Glutamatergic neuron (in vitro differentiated cells): ENCODE results near the gene VAV2. TPM values are rescaled to one million over a fixed set of nuclear protein-coding genes. Genes with fewer than 3 reads are reported as not detected.

Experiments used
- DNase-seq: peaks from one replicate; pipeline ENCODE4 v3.0.0; 2022
- H3K27ac Mint-ChIP-seq: one replicate; pipeline ENCODE4 v1.8.0; 2020; ENCODE audit warnings: mild to moderate bottlenecking, mixed read lengths, inconsistent platforms; ENCODE audit not compliant: unreplicated experiment
- H3K27me3 Mint-ChIP-seq: one replicate; pipeline ENCODE4 v1.8.0; 2020; ENCODE audit warnings: mild to moderate bottlenecking, moderate library complexity, mixed read lengths, inconsistent platforms; ENCODE audit not compliant: unreplicated experiment
- H3K36me3 Mint-ChIP-seq: one replicate; pipeline ENCODE4 v1.8.0; 2020; ENCODE audit warnings: mild to moderate bottlenecking, mixed read lengths, inconsistent platforms; ENCODE audit not compliant: unreplicated experiment
- H3K4me1 Mint-ChIP-seq: one replicate; pipeline ENCODE4 v1.8.0; 2020; ENCODE audit warnings: mild to moderate bottlenecking, low read depth, mixed read lengths, inconsistent platforms; ENCODE audit not compliant: unreplicated experiment
- H3K4me3 Mint-ChIP-seq: one replicate; pipeline ENCODE4 v1.8.0; 2020; ENCODE audit warnings: mild to moderate bottlenecking, mixed read lengths, inconsistent platforms; ENCODE audit not compliant: unreplicated experiment
- H3K9me3 Mint-ChIP-seq: one replicate; pipeline ENCODE4 v1.8.0; 2020; ENCODE audit warnings: mild to moderate bottlenecking, moderate library complexity, mixed read lengths, inconsistent platforms; ENCODE audit not compliant: unreplicated experiment
- CTCF ChIP-seq: fragments of 200-600 bp; sonication (generic); IDR thresholded peaks from one replicate; pipeline ENCODE4 v1.5.0; 2021; ENCODE audit not compliant: partially characterized antibody, unreplicated experiment
- total RNA-seq: library from RNA; stranded (reverse); fragmentation: NEBNext Ultra II Directional; extraction: Animal tissue kit (Norgen Biotek cat#: 25700); gene quantifications from one replicate; pipeline ENCODE4 v1.2.1, GENCODE V29; 2021; ENCODE audit not compliant: unreplicated experiment

VAV2 gene
- total RNA-seq, 1 donor from 2014 or later: 270 TPM

- no peak for DNase-seq
- H3K4me1 Mint-ChIP-seq: peaks cover 70% of the 10 kb centered on the region
- H3K27ac Mint-ChIP-seq: peak overlapping the region; percentile 94
- peaks cover 57% of the 10 kb centered on the region for H3K9me3 Mint-ChIP-seq
- H3K27me3 Mint-ChIP-seq: peaks cover 42% of the 10 kb centered on the region
- peak overlapping the region; percentile 58 for H3K4me3 Mint-ChIP-seq
- no peaks in the 10 kb centered on the region for H3K36me3 Mint-ChIP-seq
- TF ChIP-seq CTCF: no peak
These were observed 109.0 kb downstream of the VAV2 start for GRCh38 chr9:133882849-133883755.

GRCh38 chr9:133881671-133882381 lies 110.3 kb downstream of the VAV2 start:
- no peak for TF ChIP-seq CTCF
- Mint-ChIP-seq H3K4me3 (peak overlapping the region; percentile 43), H3K9me3 (peaks cover 64% of the 10 kb centered on the region), H3K27ac (peak overlapping the region; percentile 94), H3K36me3 (no peaks in the 10 kb centered on the region), H3K27me3 (peaks cover 49% of the 10 kb centered on the region), H3K4me1 (peaks cover 73% of the 10 kb centered on the region)
- DNase-seq: no peak

GRCh38 chr9:133880851-133881661 lies 111.1 kb downstream of the VAV2 start:
- TF ChIP-seq CTCF: no peak
- Mint-ChIP-seq H3K4me3 (peak overlapping the region; percentile 34), H3K4me1 (peaks cover 75% of the 10 kb centered on the region), H3K27ac (peak overlapping the region; percentile 90), H3K27me3 (peaks cover 51% of the 10 kb centered on the region), H3K9me3 (peaks cover 66% of the 10 kb centered on the region), H3K36me3 (no peaks in the 10 kb centered on the region)
- DNase-seq: no peak

- H3K27ac Mint-ChIP-seq: peak overlapping the region; percentile 43
- no peaks in the 10 kb centered on the region for H3K36me3 Mint-ChIP-seq
- H3K27me3 Mint-ChIP-seq: peaks cover 51% of the 10 kb centered on the region
- peaks cover 64% of the 10 kb centered on the region for H3K9me3 Mint-ChIP-seq
- no peak overlapping the region for H3K4me3 Mint-ChIP-seq
- H3K4me1 Mint-ChIP-seq: peaks cover 74% of the 10 kb centered on the region
- no peak for DNase-seq
- TF ChIP-seq CTCF: no peak
These were observed 112.0 kb downstream of the VAV2 start for GRCh38 chr9:133880136-133880535.
